PFSK-1 (cell line): ENCODE results near the gene NRCAM.

Experiments used
- FOXP2 ChIP-seq: optimal IDR thresholded peaks from 2 replicates; pipeline ENCODE3; 2011; ENCODE audit warnings: borderline replicate concordance, control low read depth, inconsistent platforms; ENCODE audit not compliant: insufficient read depth; ENCODE audit errors: extremely low read length, extremely low read depth
- POLR2AphosphoS5 ChIP-seq: IDR thresholded peaks from 2 replicates; pipeline ENCODE4 v1.6.1; 2012; ENCODE audit warnings: low read depth, mild to moderate bottlenecking, control low read depth, low read length, moderate library complexity
- REST ChIP-seq, 2 experiments: IDR thresholded peaks; 2 replicates each; pipeline versions ENCODE4 v1.6.1 to v1.8.0; 2011 to 2012; ENCODE audit warnings: low read depth in 2 of 2, low read length in 2 of 2, control low read depth in 1 of 2, inconsistent platforms in 1 of 2, mild to moderate bottlenecking in 1 of 2, moderate library complexity in 1 of 2; ENCODE audit not compliant: insufficient read depth in 1 of 2
- SIN3A ChIP-seq: IDR thresholded peaks from 2 replicates; pipeline ENCODE4 v1.6.1; 2012; ENCODE audit warnings: mild to moderate bottlenecking, low read length, moderate library complexity, borderline replicate concordance; ENCODE audit not compliant: insufficient read depth
- TAF1 ChIP-seq: IDR thresholded peaks from 2 replicates; pipeline ENCODE4 v1.6.1; 2012; ENCODE audit warnings: low read length, control low read depth, borderline replicate concordance; ENCODE audit not compliant: insufficient read depth

Gene NRCAM

GRCh38 chr7:108461840-108462239 lies 5.6 kb upstream of the NRCAM start:
- TF ChIP-seq FOXP2 = no peak
- TF ChIP-seq REST (IDR thresholded peaks at IDR 0.05; ENCODE audit: insufficient read depth in 1 of 2, low read depth in 2 of 2, low read length in 2 of 2) = no peak
- no peak for TF ChIP-seq SIN3A
- TF ChIP-seq POLR2AphosphoS5 = no peak

GRCh38 chr7:108460964-108461363 lies 4.7 kb upstream of the NRCAM start:
- no peak for TF ChIP-seq POLR2AphosphoS5
- TF ChIP-seq SIN3A = no peak
- no peak for TF ChIP-seq REST (IDR thresholded peaks at IDR 0.05; ENCODE audit: insufficient read depth in 1 of 2, low read depth in 2 of 2, low read length in 2 of 2)
- no peak for TF ChIP-seq FOXP2
- no peak for TF ChIP-seq TAF1

- no peak for TF ChIP-seq SIN3A
- TF ChIP-seq TAF1 = no peak
- no peak for TF ChIP-seq REST (IDR thresholded peaks at IDR 0.05; ENCODE audit: insufficient read depth in 1 of 2, low read depth in 2 of 2, low read length in 2 of 2)
- no peak for TF ChIP-seq POLR2AphosphoS5
- no peak for TF ChIP-seq FOXP2
These were observed 3.8 kb upstream of the NRCAM start for GRCh38 chr7:108459922-108460551.

GRCh38 chr7:108457871-108458270 lies 1.6 kb upstream of the NRCAM start:
- TF ChIP-seq FOXP2 (no peak), SIN3A (no peak), REST (IDR thresholded peaks at IDR 0.05; ENCODE audit: insufficient read depth in 1 of 2, low read depth in 2 of 2, low read length in 2 of 2) (no peak), TAF1 (no peak), POLR2AphosphoS5 (no peak)
